Measurements from ENCODE around the gene IRX4. TPM values are rescaled to one million over a fixed set of nuclear protein-coding genes. Genes with fewer than 3 reads are reported as not detected.

IRX4 gene
- polyA plus RNA-seq, 1 of the 3 experiments (the other 2 are of a cell fraction) = not detected

- Histone ChIP-seq H3K79me2 (ENCODE audit: insufficient read depth) (no peaks in the 10 kb centered on the region), H3K9me2 (no peaks in the 10 kb centered on the region), H3F3A (replicated peaks; ENCODE audit: insufficient read depth) (peaks cover 7% of the 10 kb centered on the region), H3K27me3 (ENCODE audit: insufficient read depth) (peaks cover 49% of the 10 kb centered on the region), H3K27ac (ENCODE audit: low read depth in 2 of 2, low read length in 1 of 2) (no peak overlapping the region), H3K4me2 (no peak overlapping the region), H3K9me3 (no peaks in the 10 kb centered on the region), H2AFZ (ENCODE audit: low read depth) (no peak overlapping the region), H4K20me1 (ENCODE audit: insufficient read depth) (no peaks in the 10 kb centered on the region), H3K36me3 (replicated peaks in 1 of 2; ENCODE audit: control insufficient read depth in 1 of 2, insufficient read depth in 2 of 2, low read length in 1 of 2) (no peaks in the 10 kb centered on the region), H3K9ac (no peak overlapping the region), H3K4me1 (ENCODE audit: control insufficient read depth in 1 of 2, insufficient read depth in 2 of 2, low read depth in 1 of 2, low read length in 1 of 2) (no peaks in the 10 kb centered on the region; a peak in 1 of 4 replicates), H3K4me3 (ENCODE audit: low read depth in 2 of 2, low read length in 1 of 2) (no peak overlapping the region)
- WGBS (ENCODE audit: low lambda C conversion rate) = 2% methylated on average over 7 of the region's 9 CpGs
- ChIA-PET POLR2A (no interaction called here), CTCF (no interaction called here)
- TF ChIP-seq MEF2A (IDR thresholded peaks at IDR 0.05; ENCODE audit: borderline replicate concordance, low read depth) (no peak), MXI1 (IDR thresholded peaks at IDR 0.05; ENCODE audit: low read depth, low read length) (no peak), EZH2phosphoT487 (IDR thresholded peaks at IDR 0.05; ENCODE audit: borderline replicate concordance, low read depth) (no peak), USF1 (IDR thresholded peaks at IDR 0.05; ENCODE audit: borderline replicate concordance, low read depth) (no peak)
- no peak for DNase-seq
These were observed 35.1 kb downstream of the IRX4 start for GRCh38 chr5:1847611-1848010.

- no peak for DNase-seq
- no peak overlapping the region for H3K4me2 ChIP-seq
- H3K36me3 ChIP-seq (replicated peaks in 1 of 2; ENCODE audit: control insufficient read depth in 1 of 2, insufficient read depth in 2 of 2, low read length in 1 of 2) = no peaks in the 10 kb centered on the region
- H3K27ac ChIP-seq (ENCODE audit: low read depth in 2 of 2, low read length in 1 of 2) = no peak overlapping the region
- H3K4me3 ChIP-seq (ENCODE audit: low read depth in 2 of 2, low read length in 1 of 2) = no peak overlapping the region
- H3K79me2 ChIP-seq (ENCODE audit: insufficient read depth) = no peaks in the 10 kb centered on the region
- no peaks in the 10 kb centered on the region; a peak in 1 of 4 replicates for H3K4me1 ChIP-seq (ENCODE audit: control insufficient read depth in 1 of 2, insufficient read depth in 2 of 2, low read depth in 1 of 2, low read length in 1 of 2)
- 24% methylated on average over 9 of the region's 10 CpGs for WGBS (ENCODE audit: low lambda C conversion rate)
- H3F3A ChIP-seq (replicated peaks; ENCODE audit: insufficient read depth) = peaks cover 7% of the 10 kb centered on the region
- no peak overlapping the region for H3K9ac ChIP-seq
- CTCF ChIA-PET = no interaction called here
- no peaks in the 10 kb centered on the region for H4K20me1 ChIP-seq (ENCODE audit: insufficient read depth)
- TF ChIP-seq EZH2phosphoT487 (IDR thresholded peaks at IDR 0.05; ENCODE audit: borderline replicate concordance, low read depth) (no peak), NRF1 (IDR thresholded peaks at IDR 0.05; ENCODE audit: low read depth, low read length) (no peak), YY1 (IDR thresholded peaks at IDR 0.05; ENCODE audit: low read depth) (no peak), REST (IDR thresholded peaks at IDR 0.05; ENCODE audit: low read depth, low read length) (no peak), SMC3 (IDR thresholded peaks at IDR 0.05; ENCODE audit: low read depth, low read length) (no peak), RAD21 (IDR thresholded peaks at IDR 0.05; ENCODE audit: low read length) (no peak), JUND (IDR thresholded peaks at IDR 0.05) (no peak), IRF3 (IDR thresholded peaks at IDR 0.05; ENCODE audit: low read depth, low read length) (no peak), TCF12 (IDR thresholded peaks at IDR 0.05) (no peak), TEAD4 (IDR thresholded peaks at IDR 0.05; ENCODE audit: borderline replicate concordance, insufficient read depth) (no peak), ELF1 (IDR thresholded peaks at IDR 0.05) (no peak), TAF1 (IDR thresholded peaks at IDR 0.05; ENCODE audit: borderline replicate concordance, low read depth, low read length) (no peak), EP300 (IDR thresholded peaks at IDR 0.05; ENCODE audit: borderline replicate concordance in 1 of 2, low read depth in 1 of 2, low read length in 1 of 2) (no peak), MEF2A (IDR thresholded peaks at IDR 0.05; ENCODE audit: borderline replicate concordance, low read depth) (no peak), FOSL2 (IDR thresholded peaks at IDR 0.05; ENCODE audit: borderline replicate concordance, low read depth) (no peak), MXI1 (IDR thresholded peaks at IDR 0.05; ENCODE audit: low read depth, low read length) (no peak), CTCF (IDR thresholded peaks at IDR 0.05) (no peak), RXRA (IDR thresholded peaks at IDR 0.05; ENCODE audit: borderline replicate concordance, low read depth) (no peak)
- H2AFZ ChIP-seq (ENCODE audit: low read depth) = no peak overlapping the region
- peaks cover 52% of the 10 kb centered on the region for H3K27me3 ChIP-seq (ENCODE audit: insufficient read depth)
- H3K9me3 ChIP-seq = no peaks in the 10 kb centered on the region
- POLR2A ChIA-PET = no interaction called here
- H3K9me2 ChIP-seq = no peaks in the 10 kb centered on the region
These were observed 35.7 kb downstream of the IRX4 start for GRCh38 chr5:1847056-1847455.

Data from SK-N-SH (cell line).